Measurements from ENCODE around the gene EFEMP1.
A peak's percentile ranks its signal among the peaks of the same experiment; 100 is the strongest.

The EFEMP1 gene

GRCh38 chr2:55934337-55934736 is 10.8 kb upstream of the EFEMP1 start:
- no peak overlapping the region for H3K27ac ChIP-seq (ENCODE audit: insufficient read depth in 1 of 2, low read depth in 1 of 2, low read length in 2 of 2, poor library complexity in 1 of 2, severe bottlenecking in 2 of 2)
- POLR2A ChIA-PET, result no interaction called here
- CTCF ChIA-PET, result no interaction called here
- no peak for DNase-seq
- H3K36me3 ChIP-seq (ENCODE audit: control insufficient read depth in 4 of 4, insufficient read depth in 4 of 4, low read length in 3 of 4), result no peaks in the 10 kb centered on the region
- H3K4me3 ChIP-seq (ENCODE audit: control insufficient read depth in 1 of 7, extremely low read depth in 1 of 7, insufficient read depth in 4 of 7, low read depth in 2 of 7, low read length in 6 of 7), result no peak overlapping the region
- no peaks in the 10 kb centered on the region for H3K9me3 ChIP-seq (ENCODE audit: control extremely low read depth in 1 of 5, control insufficient read depth in 4 of 5, insufficient read depth in 2 of 5, low read depth in 1 of 5, low read length in 4 of 5)
- no peaks in the 10 kb centered on the region for H3K4me1 ChIP-seq (ENCODE audit: control extremely low read depth in 1 of 4, control insufficient read depth in 4 of 4, insufficient read depth in 4 of 4, low read length in 3 of 4)
- WGBS (ENCODE audit: insufficient coverage), result 9% methylated on average over 1 of the region's 2 CpGs
- H3K27me3 ChIP-seq (replicated peaks in 2 of 5; ENCODE audit: control insufficient read depth in 4 of 5, insufficient read depth in 5 of 5, low read length in 4 of 5), result peaks cover 0 to 6% (median 0%) of the 10 kb centered on the region in 5 experiments

- Histone ChIP-seq H3K27ac (ENCODE audit: insufficient read depth in 1 of 2, low read depth in 1 of 2, low read length in 2 of 2, poor library complexity in 1 of 2, severe bottlenecking in 2 of 2) (no peak overlapping the region), H3K4me1 (ENCODE audit: control extremely low read depth in 1 of 4, control insufficient read depth in 4 of 4, insufficient read depth in 4 of 4, low read length in 3 of 4) (no peaks in the 10 kb centered on the region), H3K36me3 (ENCODE audit: control insufficient read depth in 4 of 4, insufficient read depth in 4 of 4, low read length in 3 of 4) (no peaks in the 10 kb centered on the region), H3K9me3 (ENCODE audit: control extremely low read depth in 1 of 5, control insufficient read depth in 4 of 5, insufficient read depth in 2 of 5, low read depth in 1 of 5, low read length in 4 of 5) (no peaks in the 10 kb centered on the region), H3K27me3 (replicated peaks in 2 of 5; ENCODE audit: control insufficient read depth in 4 of 5, insufficient read depth in 5 of 5, low read length in 4 of 5) (peaks cover 0 to 9% (median 6%) of the 10 kb centered on the region in 5 experiments), H3K4me3 (ENCODE audit: control insufficient read depth in 1 of 7, extremely low read depth in 1 of 7, insufficient read depth in 4 of 7, low read depth in 2 of 7, low read length in 6 of 7) (no peak overlapping the region)
- POLR2A ChIA-PET, result no interaction called here
- CTCF ChIA-PET, result no interaction called here
- no peak for DNase-seq
- WGBS (ENCODE audit: insufficient coverage), result no CpG with 5 or more reads among the region's 3 CpGs
Measured at GRCh38 chr2:55932843-55933242, 9.3 kb upstream of the EFEMP1 start.

- Histone ChIP-seq H3K9me3 (ENCODE audit: control extremely low read depth in 1 of 5, control insufficient read depth in 4 of 5, insufficient read depth in 2 of 5, low read depth in 1 of 5, low read length in 4 of 5) (no peaks in the 10 kb centered on the region), H3K4me3 (ENCODE audit: control insufficient read depth in 1 of 7, extremely low read depth in 1 of 7, insufficient read depth in 4 of 7, low read depth in 2 of 7, low read length in 6 of 7) (no peak overlapping the region), H3K4me1 (ENCODE audit: control extremely low read depth in 1 of 4, control insufficient read depth in 4 of 4, insufficient read depth in 4 of 4, low read length in 3 of 4) (no peaks in the 10 kb centered on the region), H3K36me3 (ENCODE audit: control insufficient read depth in 4 of 4, insufficient read depth in 4 of 4, low read length in 3 of 4) (no peaks in the 10 kb centered on the region), H3K27me3 (replicated peaks in 2 of 5; ENCODE audit: control insufficient read depth in 4 of 5, insufficient read depth in 5 of 5, low read length in 4 of 5) (peaks cover 0 to 18% (median 13%) of the 10 kb centered on the region in 5 experiments), H3K27ac (ENCODE audit: insufficient read depth in 1 of 2, low read depth in 1 of 2, low read length in 2 of 2, poor library complexity in 1 of 2, severe bottlenecking in 2 of 2) (no peak overlapping the region)
- DNase-seq, result no peak
- ChIA-PET POLR2A (interaction anchor here (0.6 kb wide), 1 partner anchor 80 kb away, joined by 4 read pairs; no protein-coding TSS in a partner anchor), CTCF (no interaction called here)
- 82% methylated on average over 2 of the region's 3 CpGs for WGBS (ENCODE audit: insufficient coverage)
Measured at GRCh38 chr2:55931281-55931680, 7.7 kb upstream of the EFEMP1 start.

DNA sequence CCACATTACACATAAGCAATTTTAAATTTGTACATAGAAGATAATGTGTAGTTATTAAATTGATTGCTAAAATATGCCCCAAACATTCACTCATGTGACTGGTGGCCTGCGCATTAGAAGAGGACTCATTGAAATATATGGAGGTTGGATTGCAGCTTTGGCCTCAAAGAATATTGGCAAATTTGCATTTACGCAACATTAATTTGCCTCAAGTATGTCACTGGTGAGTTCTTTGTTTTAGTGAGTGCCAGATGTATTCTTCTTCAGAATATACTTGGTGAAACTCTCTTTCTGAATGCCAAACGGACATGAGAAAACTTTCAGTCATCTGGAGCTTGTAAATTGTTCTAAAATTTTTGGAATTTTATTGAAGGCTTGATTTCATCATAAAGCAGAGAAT is 5.9 kb upstream of the EFEMP1 start:
- Histone ChIP-seq H3K4me3 (ENCODE audit: control insufficient read depth in 1 of 7, extremely low read depth in 1 of 7, insufficient read depth in 4 of 7, low read depth in 2 of 7, low read length in 6 of 7) (no peak overlapping the region), H3K27ac (ENCODE audit: insufficient read depth in 1 of 2, low read depth in 1 of 2, low read length in 2 of 2, poor library complexity in 1 of 2, severe bottlenecking in 2 of 2) (no peak overlapping the region), H3K4me1 (ENCODE audit: control extremely low read depth in 1 of 4, control insufficient read depth in 4 of 4, insufficient read depth in 4 of 4, low read length in 3 of 4) (no peaks in the 10 kb centered on the region), H3K36me3 (ENCODE audit: control insufficient read depth in 4 of 4, insufficient read depth in 4 of 4, low read length in 3 of 4) (no peaks in the 10 kb centered on the region), H3K9me3 (ENCODE audit: control extremely low read depth in 1 of 5, control insufficient read depth in 4 of 5, insufficient read depth in 2 of 5, low read depth in 1 of 5, low read length in 4 of 5) (peaks cover 0 to 1% (median 0%) of the 10 kb centered on the region in 5 experiments), H3K27me3 (replicated peaks in 2 of 5; ENCODE audit: control insufficient read depth in 4 of 5, insufficient read depth in 5 of 5, low read length in 4 of 5) (peaks cover 2 to 35% (median 16%) of the 10 kb centered on the region in 5 experiments)
- CTCF ChIA-PET, result no interaction called here
- no peak for DNase-seq
- WGBS (ENCODE audit: insufficient coverage), result 100% methylated on average over 2 of the region's 3 CpGs
- POLR2A ChIA-PET, result no interaction called here

DNA sequence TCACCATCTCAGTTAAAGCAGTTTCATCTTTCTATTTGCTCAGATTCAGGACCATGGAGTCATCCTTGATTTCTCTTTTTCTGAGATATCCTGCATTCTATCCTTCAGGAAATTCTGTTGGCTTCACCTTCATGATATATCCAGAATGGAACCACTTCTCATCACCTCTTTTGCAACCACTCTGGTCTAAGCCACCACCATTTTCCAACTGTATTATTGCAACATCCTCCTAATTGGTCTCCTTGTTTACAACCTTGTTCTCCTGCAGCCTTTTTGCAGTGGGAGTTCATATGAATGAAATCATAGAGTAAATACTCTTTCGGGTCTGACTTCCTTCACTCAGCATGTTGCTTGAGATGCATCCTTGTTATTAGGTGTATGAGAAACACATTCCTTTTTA is 3.4 kb upstream of the EFEMP1 start:
- H3K27ac ChIP-seq (ENCODE audit: insufficient read depth in 1 of 2, low read depth in 1 of 2, low read length in 2 of 2, poor library complexity in 1 of 2, severe bottlenecking in 2 of 2), result no peak overlapping the region
- DNase-seq, result no peak
- H3K4me1 ChIP-seq (ENCODE audit: control extremely low read depth in 1 of 4, control insufficient read depth in 4 of 4, insufficient read depth in 4 of 4, low read length in 3 of 4), result peaks cover 0 to 11% (median 5%) of the 10 kb centered on the region in 4 experiments
- POLR2A ChIA-PET, result no interaction called here
- H3K36me3 ChIP-seq (ENCODE audit: control insufficient read depth in 4 of 4, insufficient read depth in 4 of 4, low read length in 3 of 4), result no peaks in the 10 kb centered on the region
- H3K27me3 ChIP-seq (replicated peaks in 2 of 5; ENCODE audit: control insufficient read depth in 4 of 5, insufficient read depth in 5 of 5, low read length in 4 of 5), result peaks cover 8 to 60% (median 35%) of the 10 kb centered on the region in 5 experiments
- CTCF ChIA-PET, result no interaction called here
- WGBS (ENCODE audit: insufficient coverage), result 100% methylated on average over 1 of the region's 1 CpG
- peaks cover 0 to 1% (median 0%) of the 10 kb centered on the region in 5 experiments for H3K9me3 ChIP-seq (ENCODE audit: control extremely low read depth in 1 of 5, control insufficient read depth in 4 of 5, insufficient read depth in 2 of 5, low read depth in 1 of 5, low read length in 4 of 5)
- no peak overlapping the region for H3K4me3 ChIP-seq (ENCODE audit: control insufficient read depth in 1 of 7, extremely low read depth in 1 of 7, insufficient read depth in 4 of 7, low read depth in 2 of 7, low read length in 6 of 7)

- ChIA-PET POLR2A (no interaction called here), CTCF (no interaction called here)
- no peak overlapping the region for H3K27ac ChIP-seq (ENCODE audit: insufficient read depth in 1 of 2, low read depth in 1 of 2, low read length in 2 of 2, poor library complexity in 1 of 2, severe bottlenecking in 2 of 2)
- H3K4me1 ChIP-seq (ENCODE audit: control extremely low read depth in 1 of 4, control insufficient read depth in 4 of 4, insufficient read depth in 4 of 4, low read length in 3 of 4), result peaks cover 0 to 11% (median 5%) of the 10 kb centered on the region in 4 experiments
- no peak for DNase-seq
- WGBS (ENCODE audit: insufficient coverage), result no CpG with 5 or more reads among the region's 1 CpG
- H3K36me3 ChIP-seq (ENCODE audit: control insufficient read depth in 4 of 4, insufficient read depth in 4 of 4, low read length in 3 of 4), result no peaks in the 10 kb centered on the region
- no peak overlapping the region for H3K4me3 ChIP-seq (ENCODE audit: control insufficient read depth in 1 of 7, extremely low read depth in 1 of 7, insufficient read depth in 4 of 7, low read depth in 2 of 7, low read length in 6 of 7)
- peaks cover 15 to 66% (median 37%) of the 10 kb centered on the region in 5 experiments for H3K27me3 ChIP-seq (replicated peaks in 2 of 5; ENCODE audit: control insufficient read depth in 4 of 5, insufficient read depth in 5 of 5, low read length in 4 of 5)
- H3K9me3 ChIP-seq (ENCODE audit: control extremely low read depth in 1 of 5, control insufficient read depth in 4 of 5, insufficient read depth in 2 of 5, low read depth in 1 of 5, low read length in 4 of 5), result peaks cover 0 to 1% (median 0%) of the 10 kb centered on the region in 5 experiments
Measured at GRCh38 chr2:55926246-55926645, 2.7 kb upstream of the EFEMP1 start.

- H3K27me3 ChIP-seq (replicated peaks in 2 of 5; ENCODE audit: control insufficient read depth in 4 of 5, insufficient read depth in 5 of 5, low read length in 4 of 5), result peaks cover 20 to 76% (median 35%) of the 10 kb centered on the region in 5 experiments
Measured at GRCh38 chr2:55923982-55924321, 370 bp upstream of the EFEMP1 start.

More at GRCh38 chr2:55923982-55924321, 370 bp upstream of the EFEMP1 start:
- H3K4me3 ChIP-seq (ENCODE audit: control insufficient read depth in 1 of 7, extremely low read depth in 1 of 7, insufficient read depth in 4 of 7, low read depth in 2 of 7, low read length in 6 of 7), result peak overlapping the region in 3 of 7 experiments; percentile 25 to 58 (median 34)
- no peak for DNase-seq
- peaks cover 0 to 11% (median 5%) of the 10 kb centered on the region in 4 experiments for H3K4me1 ChIP-seq (ENCODE audit: control extremely low read depth in 1 of 4, control insufficient read depth in 4 of 4, insufficient read depth in 4 of 4, low read length in 3 of 4)
- POLR2A ChIA-PET, result no interaction called here
- WGBS (ENCODE audit: insufficient coverage), result 0% methylated on average over 6 of the region's 8 CpGs
- H3K9me3 ChIP-seq (ENCODE audit: control extremely low read depth in 1 of 5, control insufficient read depth in 4 of 5, insufficient read depth in 2 of 5, low read depth in 1 of 5, low read length in 4 of 5), result peaks cover 0 to 1% (median 0%) of the 10 kb centered on the region in 5 experiments
- H3K27ac ChIP-seq (ENCODE audit: insufficient read depth in 1 of 2, low read depth in 1 of 2, low read length in 2 of 2, poor library complexity in 1 of 2, severe bottlenecking in 2 of 2), result no peak overlapping the region
- CTCF ChIA-PET, result no interaction called here
- H3K36me3 ChIP-seq (ENCODE audit: control insufficient read depth in 4 of 4, insufficient read depth in 4 of 4, low read length in 3 of 4), result no peaks in the 10 kb centered on the region
